ENCODE measurements around the gene ADNP2. TPM values are rescaled to one million over a fixed set of nuclear protein-coding genes. Genes with fewer than 3 reads are reported as not detected.

ADNP2 gene
- total and polyA plus RNA-seq, 2 donors (not counting 3 experiments of a cell fraction or from before 2014, with no cell fraction given): 10.2 to 20.6 TPM

DNA sequence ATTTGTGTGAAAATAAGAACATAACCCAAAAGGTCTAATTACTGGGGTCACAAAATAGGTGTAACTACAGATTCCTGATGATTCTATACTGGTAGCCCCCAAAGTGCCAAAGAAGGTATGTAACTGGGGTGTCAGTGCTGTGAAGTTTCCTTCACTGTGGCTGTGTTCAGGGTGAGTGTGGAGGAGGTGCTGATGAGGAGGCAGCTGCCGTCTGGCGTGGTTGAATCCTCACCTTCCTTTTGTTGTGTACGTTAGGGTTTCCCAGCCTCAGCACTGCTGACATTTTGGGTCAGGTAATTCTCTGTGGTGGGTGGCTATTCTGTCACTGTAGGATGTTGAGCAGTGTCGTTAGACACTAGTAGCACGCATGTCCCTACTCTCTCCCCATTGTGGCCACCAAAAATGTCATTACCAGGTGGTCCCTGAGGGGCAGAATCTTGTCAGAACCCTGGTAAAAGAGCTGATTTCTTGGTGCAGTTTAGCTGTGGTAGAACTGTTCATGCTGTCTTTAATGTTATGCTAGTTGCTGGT is 31.5 kb downstream of the ADNP2 start:
- dilution Hi-C loops (cut with MboI; ENCODE audit: extremely low pct_ligation_motif_present, low sequenced_read_pairs): no loop called here
- no peak for FAIRE-seq

More for the DNA sequence above, 31.5 kb downstream of the ADNP2 start:
- H2AFZ ChIP-seq (ENCODE audit: low read depth, low read length): no peak overlapping the region
- POLR2A ChIA-PET: no interaction called here
- H3K9me1 ChIP-seq (replicated peaks; ENCODE audit: control insufficient read depth, extremely low read depth, insufficient read depth, low read length): no peaks in the 10 kb centered on the region
- H3K4me2 ChIP-seq (ENCODE audit: insufficient read depth, low read length): no peak overlapping the region
- CTCF ChIA-PET: interaction anchor here (1.0 to 1.2 kb wide), 2 partner anchors 15 to 19 kb away, joined by 3 to 5 read pairs; no protein-coding TSS in a partner anchor
- no peaks in the 10 kb centered on the region for H3K9me3 ChIP-seq (replicated peaks; ENCODE audit: control insufficient read depth, insufficient read depth, low read length)
- H3K4me1 ChIP-seq (ENCODE audit: control insufficient read depth, extremely low read depth, insufficient read depth, low read length): peaks cover 6% of the 10 kb centered on the region
- H4K20me1 ChIP-seq (replicated peaks; ENCODE audit: control insufficient read depth, extremely low read depth, insufficient read depth, low read length): no peaks in the 10 kb centered on the region
- no peak for DNase-seq (ENCODE audit: low read depth, low spot score)
- H3K4me3 ChIP-seq (replicated peaks in 1 of 3; ENCODE audit: insufficient read depth in 1 of 3, low read depth in 1 of 3, low read length in 3 of 3): no peak overlapping the region
- BruUV-seq (replicated peaks): no TSS peak
- H3K27ac ChIP-seq (ENCODE audit: insufficient read depth, low read depth, low read length): no peak overlapping the region
- H3K36me3 ChIP-seq (ENCODE audit: control insufficient read depth in 2 of 2, extremely low read depth in 1 of 2, insufficient read depth in 2 of 2, low read length in 2 of 2): peaks cover 5 to 28% of the 10 kb centered on the region in 2 experiments
- intact Hi-C loops (cut with micrococcal nuclease): no loop called here
- H3K79me2 ChIP-seq (ENCODE audit: control insufficient read depth, insufficient read depth, low read length): peaks cover 2% of the 10 kb centered on the region
- TF ChIP-seq FOS (IDR thresholded peaks at IDR 0.05; ENCODE audit: borderline replicate concordance, insufficient read depth, low read length) (no peak), JUN (IDR thresholded peaks at IDR 0.05; ENCODE audit: borderline replicate concordance, insufficient read depth, insufficient read length, low read depth) (no peak), POLR2A (IDR thresholded peaks at IDR 0.05; ENCODE audit: low read depth, low read length) (no peak), MYC (IDR thresholded peaks at IDR 0.05; ENCODE audit: low read depth, low read length) (no peak), POLR2AphosphoS5 (IDR thresholded peaks at IDR 0.05; ENCODE audit: insufficient read depth, low read depth, low read length) (no peak), GATA2 (IDR thresholded peaks at IDR 0.05; ENCODE audit: insufficient read depth, insufficient read length, low read depth, low read length) (no peak), EZH2 (IDR thresholded peaks at IDR 0.05; ENCODE audit: borderline replicate concordance, low read depth, low read length, severe bottlenecking) (no peak)
- TF ChIP-seq, protein P1, sequence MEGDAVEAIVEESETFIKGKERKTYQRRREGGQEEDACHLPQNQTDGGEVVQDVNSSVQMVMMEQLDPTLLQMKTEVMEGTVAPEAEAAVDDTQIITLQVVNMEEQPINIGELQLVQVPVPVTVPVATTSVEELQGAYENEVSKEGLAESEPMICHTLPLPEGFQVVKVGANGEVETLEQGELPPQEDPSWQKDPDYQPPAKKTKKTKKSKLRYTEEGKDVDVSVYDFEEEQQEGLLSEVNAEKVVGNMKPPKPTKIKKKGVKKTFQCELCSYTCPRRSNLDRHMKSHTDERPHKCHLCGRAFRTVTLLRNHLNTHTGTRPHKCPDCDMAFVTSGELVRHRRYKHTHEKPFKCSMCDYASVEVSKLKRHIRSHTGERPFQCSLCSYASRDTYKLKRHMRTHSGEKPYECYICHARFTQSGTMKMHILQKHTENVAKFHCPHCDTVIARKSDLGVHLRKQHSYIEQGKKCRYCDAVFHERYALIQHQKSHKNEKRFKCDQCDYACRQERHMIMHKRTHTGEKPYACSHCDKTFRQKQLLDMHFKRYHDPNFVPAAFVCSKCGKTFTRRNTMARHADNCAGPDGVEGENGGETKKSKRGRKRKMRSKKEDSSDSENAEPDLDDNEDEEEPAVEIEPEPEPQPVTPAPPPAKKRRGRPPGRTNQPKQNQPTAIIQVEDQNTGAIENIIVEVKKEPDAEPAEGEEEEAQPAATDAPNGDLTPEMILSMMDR (IDR thresholded peaks at IDR 0.05; ENCODE audit: extremely low read depth in 1 of 2, insufficient read depth in 1 of 2, low read depth in 1 of 2, low read length in 2 of 2): no peak
- TF ChIP-seq, protein P2, sequence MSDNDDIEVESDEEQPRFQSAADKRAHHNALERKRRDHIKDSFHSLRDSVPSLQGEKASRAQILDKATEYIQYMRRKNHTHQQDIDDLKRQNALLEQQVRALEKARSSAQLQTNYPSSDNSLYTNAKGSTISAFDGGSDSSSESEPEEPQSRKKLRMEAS (IDR thresholded peaks at IDR 0.05; ENCODE audit: insufficient read depth, insufficient read length): no peak
- H3K27me3 ChIP-seq (ENCODE audit: control insufficient read depth in 2 of 2, insufficient read depth in 2 of 2, low read length in 2 of 2): no peaks in the 10 kb centered on the region
- H3K9ac ChIP-seq (replicated peaks; ENCODE audit: extremely low read depth, insufficient read depth, low read length): no peak overlapping the region
